ENCODE results near the gene UGT1A8. TPM values are rescaled to one million over a fixed set of nuclear protein-coding genes. Genes with fewer than 3 reads are reported as not detected.

UGT1A8 gene
- total RNA-seq, 1 donor from 2014 or later: not detected

- TF ChIP-seq CTCF (IDR thresholded peaks at IDR 0.05) (no peak), POLR2AphosphoS5 (IDR thresholded peaks at IDR 0.05; ENCODE audit: insufficient read depth in 1 of 2, low read depth in 1 of 2) (no peak), POLR2A (IDR thresholded peaks at IDR 0.05) (no peak)
- no peak overlapping the region for H3K27ac ChIP-seq
- no peaks in the 10 kb centered on the region for H3K4me1 ChIP-seq
- intact Hi-C loops (cut with DNase I): no loop called here
- no peaks in the 10 kb centered on the region for H3K36me3 ChIP-seq
- no peak for DNase-seq (ENCODE audit: extremely low spot score in 2 of 2)
- H3K9me3 ChIP-seq: no peaks in the 10 kb centered on the region
- no peak overlapping the region for H3K4me3 ChIP-seq
- H3K27me3 ChIP-seq: no peaks in the 10 kb centered on the region
These were observed 203.8 kb downstream of the UGT1A8 start for GRCh38 chr2:233821196-233821595.

GRCh38 chr2:233821709-233822100 lies 204.3 kb downstream of the UGT1A8 start:
- Histone ChIP-seq H3K4me3 (no peak overlapping the region), H3K9me3 (no peaks in the 10 kb centered on the region), H3K36me3 (no peaks in the 10 kb centered on the region), H3K4me1 (no peaks in the 10 kb centered on the region), H3K27ac (no peak overlapping the region), H3K27me3 (no peaks in the 10 kb centered on the region)
- TF ChIP-seq POLR2A (IDR thresholded peaks at IDR 0.05) (no peak), CTCF (IDR thresholded peaks at IDR 0.05) (no peak), POLR2AphosphoS5 (IDR thresholded peaks at IDR 0.05; ENCODE audit: insufficient read depth in 1 of 2, low read depth in 1 of 2) (no peak)
- intact Hi-C loops (cut with DNase I): no loop called here
- DNase-seq (ENCODE audit: extremely low spot score in 2 of 2): no peak

GRCh38 chr2:233822101-233822771 lies 204.8 kb downstream of the UGT1A8 start:
- Histone ChIP-seq H3K4me3 (no peak overlapping the region), H3K9me3 (no peaks in the 10 kb centered on the region), H3K27ac (no peak overlapping the region), H3K4me1 (no peaks in the 10 kb centered on the region), H3K27me3 (no peaks in the 10 kb centered on the region), H3K36me3 (no peaks in the 10 kb centered on the region)
- intact Hi-C loops (cut with DNase I): no loop called here
- TF ChIP-seq CTCF (IDR thresholded peaks at IDR 0.05) (no peak), POLR2AphosphoS5 (IDR thresholded peaks at IDR 0.05; ENCODE audit: insufficient read depth in 1 of 2, low read depth in 1 of 2) (no peak), POLR2A (IDR thresholded peaks at IDR 0.05) (no peak)
- DNase-seq (ENCODE audit: extremely low spot score in 2 of 2): no peak

Other genes with a start within 250 kb of the UGT1A8 start
- gene USP40, start 50.9 kb upstream of the UGT1A8 start, total RNA-seq: 50.1 TPM
- gene UGT1A10, start 18.8 kb downstream of the UGT1A8 start, total RNA-seq: not detected
- not detected for gene UGT1A9, start 54.3 kb downstream of the UGT1A8 start, total RNA-seq
- 4.9 TPM for gene UGT1A7, start 64.3 kb downstream of the UGT1A8 start, total RNA-seq
- 14.0 TPM for gene UGT1A6, start 75.3 kb downstream of the UGT1A8 start, total RNA-seq
- 1.2 TPM for gene UGT1A5, start 95.3 kb downstream of the UGT1A8 start, total RNA-seq
- gene UGT1A4, start 101.1 kb downstream of the UGT1A8 start, total RNA-seq: 0.98 TPM
- gene UGT1A3, start 111.4 kb downstream of the UGT1A8 start, total RNA-seq: not detected
- gene UGT1A1, start 142.6 kb downstream of the UGT1A8 start, total RNA-seq: 0.98 TPM
- gene MROH2A, start 160.7 kb downstream of the UGT1A8 start, total RNA-seq: not detected
- gene HJURP, start 236.9 kb downstream of the UGT1A8 start, total RNA-seq: 2.2 TPM

Measured in vagina (tissue), 2 donors.